ENCODE results near the gene GTSF1L. TPM values are rescaled to one million over a fixed set of nuclear protein-coding genes. Genes with fewer than 3 reads are reported as not detected.
A peak's percentile ranks its signal among the peaks of the same experiment; 100 is the strongest.

Gene GTSF1L
- polyA plus RNA-seq, 3 donors from 2014 or later = not detected

DNA sequence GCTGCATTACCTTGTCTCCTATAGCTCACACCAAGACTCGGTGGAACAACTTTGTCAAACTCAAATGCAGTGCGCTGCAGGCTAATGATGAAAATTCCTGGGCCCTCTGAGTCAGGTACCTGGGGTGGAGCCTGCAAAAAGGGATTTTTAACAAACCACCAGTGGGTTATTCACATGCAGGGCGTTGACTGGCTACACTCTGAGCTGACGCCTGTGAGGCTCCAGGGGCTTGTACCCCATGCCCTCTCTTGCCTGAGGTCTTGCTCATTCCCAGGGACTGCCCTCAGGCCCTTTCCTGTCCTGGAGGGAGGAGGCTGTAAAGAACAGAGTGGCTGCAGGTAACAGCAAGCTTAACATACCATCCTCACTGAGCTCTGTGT is 9.2 kb downstream of the GTSF1L start:
- Mint-ChIP-seq H3K27ac (no peak overlapping the region), H3K4me3 (no peak overlapping the region), H3K9me3 (no peaks in the 10 kb centered on the region), H3K27me3 (ENCODE audit: low read depth in 3 of 3) (peaks cover 0 to 2% (median 1%) of the 10 kb centered on the region in 3 donors), H3K36me3 (no peaks in the 10 kb centered on the region), H3K4me1 (no peaks in the 10 kb centered on the region)
- DNase-seq = no peak

GRCh38 chr20:43716757-43717615 is 9.8 kb downstream of the GTSF1L start:
- no peaks in the 10 kb centered on the region for H3K4me1 Mint-ChIP-seq
- H3K27me3 Mint-ChIP-seq (ENCODE audit: low read depth in 3 of 3) = peaks cover 0 to 3% (median 2%) of the 10 kb centered on the region in 3 donors
- no peak overlapping the region for H3K27ac Mint-ChIP-seq
- H3K4me3 Mint-ChIP-seq = no peak overlapping the region
- no peak for DNase-seq
- H3K36me3 Mint-ChIP-seq = no peaks in the 10 kb centered on the region
- no peaks in the 10 kb centered on the region for H3K9me3 Mint-ChIP-seq

GRCh38 chr20:43716123-43716522 is 10.7 kb downstream of the GTSF1L start:
- no peak overlapping the region for H3K27ac Mint-ChIP-seq
- no peak overlapping the region for H3K4me3 Mint-ChIP-seq
- H3K9me3 Mint-ChIP-seq = no peaks in the 10 kb centered on the region
- no peak for DNase-seq
- peaks cover 0 to 3% (median 2%) of the 10 kb centered on the region in 3 donors for H3K27me3 Mint-ChIP-seq (ENCODE audit: low read depth in 3 of 3)
- H3K4me1 Mint-ChIP-seq = no peaks in the 10 kb centered on the region
- H3K36me3 Mint-ChIP-seq = no peaks in the 10 kb centered on the region

DNA sequence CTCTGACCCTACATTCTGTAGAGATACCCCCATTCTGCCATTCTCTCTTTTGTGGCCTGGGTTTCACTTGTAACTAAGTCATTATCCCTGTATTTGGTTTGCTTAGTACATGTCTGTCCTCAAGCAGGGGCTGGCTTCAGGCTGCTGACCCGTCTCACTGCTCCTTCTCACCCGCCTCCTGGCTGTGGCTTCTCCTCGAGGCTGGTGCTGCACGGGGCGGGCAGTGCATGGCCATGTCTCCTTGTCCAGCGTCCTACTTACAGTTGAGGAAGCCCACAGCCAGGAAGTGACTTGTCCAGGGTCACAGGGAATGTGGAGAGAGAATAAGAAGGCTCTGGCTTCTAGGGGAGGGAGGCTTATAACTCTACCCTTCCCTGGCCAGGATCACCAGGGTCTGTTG is 11.3 kb downstream of the GTSF1L start:
- no peaks in the 10 kb centered on the region for H3K4me1 Mint-ChIP-seq
- H3K9me3 Mint-ChIP-seq = no peaks in the 10 kb centered on the region
- H3K27me3 Mint-ChIP-seq (ENCODE audit: low read depth in 3 of 3) = peaks cover 0 to 3% (median 2%) of the 10 kb centered on the region in 3 donors
- DNase-seq = no peak
- no peak overlapping the region for H3K4me3 Mint-ChIP-seq
- no peaks in the 10 kb centered on the region for H3K36me3 Mint-ChIP-seq
- no peak overlapping the region for H3K27ac Mint-ChIP-seq

DNA sequence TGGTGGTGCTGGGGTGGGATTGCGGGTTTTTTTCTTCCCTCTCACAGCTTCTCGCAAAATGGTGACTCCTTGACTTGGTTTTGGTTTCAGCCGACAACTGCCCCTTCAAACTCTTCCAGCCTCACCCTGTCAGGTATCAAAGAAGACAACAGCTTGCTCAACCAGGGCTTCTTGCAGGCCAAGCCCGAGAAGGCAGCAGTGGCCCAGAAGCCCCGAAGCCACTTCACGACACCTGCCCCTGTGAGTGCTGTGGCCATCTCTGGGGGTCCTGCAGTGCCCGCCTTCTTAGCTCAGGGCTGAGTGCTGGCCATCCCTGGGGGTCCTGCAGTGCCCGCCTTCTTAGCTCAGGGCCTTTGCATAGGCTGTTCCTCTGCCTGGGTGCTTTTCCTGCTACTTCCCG is 11.8 kb downstream of the GTSF1L start:
- H3K36me3 Mint-ChIP-seq = no peaks in the 10 kb centered on the region
- DNase-seq = no peak
- no peaks in the 10 kb centered on the region for H3K9me3 Mint-ChIP-seq
- H3K4me1 Mint-ChIP-seq = no peaks in the 10 kb centered on the region
- no peak overlapping the region for H3K27ac Mint-ChIP-seq
- peaks cover 0 to 3% (median 2%) of the 10 kb centered on the region in 3 donors for H3K27me3 Mint-ChIP-seq (ENCODE audit: low read depth in 3 of 3)
- no peak overlapping the region for H3K4me3 Mint-ChIP-seq

GRCh38 chr20:43711098-43711654 is 15.6 kb downstream of the GTSF1L start:
- Mint-ChIP-seq H3K27me3 (ENCODE audit: low read depth in 3 of 3) (peaks cover 0 to 2% (median 1%) of the 10 kb centered on the region in 3 donors), H3K27ac (no peak overlapping the region), H3K4me1 (no peaks in the 10 kb centered on the region), H3K9me3 (no peaks in the 10 kb centered on the region), H3K36me3 (peaks cover 0 to 4% (median 0%) of the 10 kb centered on the region in 3 donors), H3K4me3 (no peak overlapping the region)
- no peak for DNase-seq

GRCh38 chr20:43710370-43711044 is 16.3 kb downstream of the GTSF1L start:
- no peak overlapping the region for H3K4me3 Mint-ChIP-seq

GRCh38 chr20:43702502-43702901 is 24.3 kb downstream of the GTSF1L start:
- H3K27ac Mint-ChIP-seq = peak overlapping the region in 2 of 6 donors; percentile 45 to 48
- H3K4me1 Mint-ChIP-seq = peaks cover 20 to 21% of the 10 kb centered on the region in 2 donors
- H3K36me3 Mint-ChIP-seq = no peaks in the 10 kb centered on the region
- peaks cover 0 to 2% (median 0%) of the 10 kb centered on the region in 3 donors for H3K27me3 Mint-ChIP-seq (ENCODE audit: low read depth in 3 of 3)
- H3K4me3 Mint-ChIP-seq = no peak overlapping the region
- no peaks in the 10 kb centered on the region for H3K9me3 Mint-ChIP-seq
- DNase-seq = no peak

More at GRCh38 chr20:43710370-43711044, 16.3 kb downstream of the GTSF1L start:
- no peaks in the 10 kb centered on the region for H3K9me3 Mint-ChIP-seq
- DNase-seq = no peak
- no peak overlapping the region for H3K27ac Mint-ChIP-seq
- H3K27me3 Mint-ChIP-seq (ENCODE audit: low read depth in 3 of 3) = peaks cover 0 to 2% (median 1%) of the 10 kb centered on the region in 3 donors
- peaks cover 0 to 4% (median 0%) of the 10 kb centered on the region in 3 donors for H3K36me3 Mint-ChIP-seq
- H3K4me1 Mint-ChIP-seq = no peaks in the 10 kb centered on the region

GRCh38 chr20:43700627-43701026 is 26.2 kb downstream of the GTSF1L start:
- peaks cover 0 to 2% (median 0%) of the 10 kb centered on the region in 3 donors for H3K27me3 Mint-ChIP-seq (ENCODE audit: low read depth in 3 of 3)
- H3K4me1 Mint-ChIP-seq = peaks cover 20 to 21% of the 10 kb centered on the region in 2 donors
- peak overlapping the region; percentile 12 to 72 (median 40) for H3K4me3 Mint-ChIP-seq
- H3K27ac Mint-ChIP-seq = peak overlapping the region in 5 of 6 donors; percentile 16 to 87 (median 76)
- no peak for DNase-seq
- H3K9me3 Mint-ChIP-seq = no peaks in the 10 kb centered on the region
- H3K36me3 Mint-ChIP-seq = no peaks in the 10 kb centered on the region

GRCh38 chr20:43699941-43700565 is 26.7 kb downstream of the GTSF1L start:
- Mint-ChIP-seq H3K4me1 (peaks cover 20 to 21% of the 10 kb centered on the region in 2 donors), H3K9me3 (no peaks in the 10 kb centered on the region), H3K36me3 (no peaks in the 10 kb centered on the region), H3K27me3 (ENCODE audit: low read depth in 3 of 3) (peaks cover 0 to 2% (median 0%) of the 10 kb centered on the region in 3 donors), H3K4me3 (peak overlapping the region; percentile 12 to 72 (median 62)), H3K27ac (peak overlapping the region; percentile 64 to 87 (median 74))
- DNase-seq = peak; percentile 25 to 47 (median 44)

GRCh38 chr20:43695571-43695970 is 31.2 kb downstream of the GTSF1L start:
- no peak overlapping the region for H3K4me3 Mint-ChIP-seq
- H3K27ac Mint-ChIP-seq = no peak overlapping the region
- DNase-seq = no peak
- H3K27me3 Mint-ChIP-seq (ENCODE audit: low read depth in 3 of 3) = peaks cover 0 to 2% (median 0%) of the 10 kb centered on the region in 3 donors
- no peaks in the 10 kb centered on the region for H3K9me3 Mint-ChIP-seq
- H3K36me3 Mint-ChIP-seq = no peaks in the 10 kb centered on the region
- peaks cover 14% of the 10 kb centered on the region in 2 donors for H3K4me1 Mint-ChIP-seq

- no peak overlapping the region for H3K4me3 Mint-ChIP-seq
These were observed 32.0 kb downstream of the GTSF1L start for GRCh38 chr20:43694763-43695162.

DNA sequence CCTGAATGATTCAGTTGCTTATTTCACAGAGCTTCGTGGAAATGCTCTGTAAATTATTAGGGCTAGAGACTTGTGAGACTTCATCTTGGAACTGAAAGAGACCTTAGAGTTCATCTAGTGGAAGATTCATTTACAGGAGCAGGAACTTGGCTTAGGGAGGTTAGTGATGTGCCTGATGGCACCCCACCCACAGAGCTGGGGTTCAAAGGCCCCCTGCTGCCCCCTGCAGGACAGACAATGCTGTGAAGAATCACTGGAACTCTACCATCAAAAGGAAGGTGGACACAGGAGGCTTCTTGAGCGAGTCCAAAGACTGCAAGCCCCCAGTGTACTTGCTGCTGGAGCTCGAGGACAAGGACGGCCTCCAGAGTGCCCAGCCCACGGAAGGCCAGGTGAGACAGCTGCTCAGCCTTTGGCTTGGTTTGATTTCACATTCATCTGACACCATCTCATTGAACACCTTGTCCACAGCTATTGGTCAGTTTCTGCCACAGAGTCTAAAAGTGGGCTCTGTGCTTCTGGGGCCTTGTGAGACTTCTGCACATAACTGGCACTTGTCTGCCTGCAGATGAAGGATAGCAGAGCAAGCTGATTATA is 34.8 kb downstream of the GTSF1L start:
- peak in 2 of 3 donors; percentile 8 to 10 for DNase-seq
- H3K27ac Mint-ChIP-seq = no peak overlapping the region
- no peaks in the 10 kb centered on the region for H3K9me3 Mint-ChIP-seq
- H3K4me1 Mint-ChIP-seq = no peaks in the 10 kb centered on the region
- no peaks in the 10 kb centered on the region for H3K36me3 Mint-ChIP-seq
- peaks cover 0 to 1% (median 0%) of the 10 kb centered on the region in 3 donors for H3K27me3 Mint-ChIP-seq (ENCODE audit: low read depth in 3 of 3)
- no peak overlapping the region for H3K4me3 Mint-ChIP-seq

More at GRCh38 chr20:43694763-43695162, 32.0 kb downstream of the GTSF1L start:
- Mint-ChIP-seq H3K36me3 (no peaks in the 10 kb centered on the region), H3K4me1 (peaks cover 5 to 6% of the 10 kb centered on the region in 2 donors), H3K27ac (no peak overlapping the region), H3K9me3 (no peaks in the 10 kb centered on the region), H3K27me3 (ENCODE audit: low read depth in 3 of 3) (peaks cover 0 to 1% (median 0%) of the 10 kb centered on the region in 3 donors)
- no peak for DNase-seq

Data from immature natural killer cell (primary cell).